ENCODE results near the gene TMEM131L.
A peak's percentile ranks its signal among the peaks of the same experiment; 100 is the strongest.
"Not testable (repeated sequence)": the region's sequence is repeated elsewhere in the genome, so short reads cannot be mapped to it uniquely, and the experiment has no call there.

The TMEM131L gene, protein sequence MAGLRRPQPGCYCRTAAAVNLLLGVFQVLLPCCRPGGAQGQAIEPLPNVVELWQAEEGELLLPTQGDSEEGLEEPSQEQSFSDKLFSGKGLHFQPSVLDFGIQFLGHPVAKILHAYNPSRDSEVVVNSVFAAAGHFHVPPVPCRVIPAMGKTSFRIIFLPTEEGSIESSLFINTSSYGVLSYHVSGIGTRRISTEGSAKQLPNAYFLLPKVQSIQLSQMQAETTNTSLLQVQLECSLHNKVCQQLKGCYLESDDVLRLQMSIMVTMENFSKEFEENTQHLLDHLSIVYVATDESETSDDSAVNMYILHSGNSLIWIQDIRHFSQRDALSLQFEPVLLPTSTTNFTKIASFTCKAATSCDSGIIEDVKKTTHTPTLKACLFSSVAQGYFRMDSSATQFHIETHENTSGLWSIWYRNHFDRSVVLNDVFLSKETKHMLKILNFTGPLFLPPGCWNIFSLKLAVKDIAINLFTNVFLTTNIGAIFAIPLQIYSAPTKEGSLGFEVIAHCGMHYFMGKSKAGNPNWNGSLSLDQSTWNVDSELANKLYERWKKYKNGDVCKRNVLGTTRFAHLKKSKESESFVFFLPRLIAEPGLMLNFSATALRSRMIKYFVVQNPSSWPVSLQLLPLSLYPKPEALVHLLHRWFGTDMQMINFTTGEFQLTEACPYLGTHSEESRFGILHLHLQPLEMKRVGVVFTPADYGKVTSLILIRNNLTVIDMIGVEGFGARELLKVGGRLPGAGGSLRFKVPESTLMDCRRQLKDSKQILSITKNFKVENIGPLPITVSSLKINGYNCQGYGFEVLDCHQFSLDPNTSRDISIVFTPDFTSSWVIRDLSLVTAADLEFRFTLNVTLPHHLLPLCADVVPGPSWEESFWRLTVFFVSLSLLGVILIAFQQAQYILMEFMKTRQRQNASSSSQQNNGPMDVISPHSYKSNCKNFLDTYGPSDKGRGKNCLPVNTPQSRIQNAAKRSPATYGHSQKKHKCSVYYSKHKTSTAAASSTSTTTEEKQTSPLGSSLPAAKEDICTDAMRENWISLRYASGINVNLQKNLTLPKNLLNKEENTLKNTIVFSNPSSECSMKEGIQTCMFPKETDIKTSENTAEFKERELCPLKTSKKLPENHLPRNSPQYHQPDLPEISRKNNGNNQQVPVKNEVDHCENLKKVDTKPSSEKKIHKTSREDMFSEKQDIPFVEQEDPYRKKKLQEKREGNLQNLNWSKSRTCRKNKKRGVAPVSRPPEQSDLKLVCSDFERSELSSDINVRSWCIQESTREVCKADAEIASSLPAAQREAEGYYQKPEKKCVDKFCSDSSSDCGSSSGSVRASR (N-terminal part only)

DNA sequence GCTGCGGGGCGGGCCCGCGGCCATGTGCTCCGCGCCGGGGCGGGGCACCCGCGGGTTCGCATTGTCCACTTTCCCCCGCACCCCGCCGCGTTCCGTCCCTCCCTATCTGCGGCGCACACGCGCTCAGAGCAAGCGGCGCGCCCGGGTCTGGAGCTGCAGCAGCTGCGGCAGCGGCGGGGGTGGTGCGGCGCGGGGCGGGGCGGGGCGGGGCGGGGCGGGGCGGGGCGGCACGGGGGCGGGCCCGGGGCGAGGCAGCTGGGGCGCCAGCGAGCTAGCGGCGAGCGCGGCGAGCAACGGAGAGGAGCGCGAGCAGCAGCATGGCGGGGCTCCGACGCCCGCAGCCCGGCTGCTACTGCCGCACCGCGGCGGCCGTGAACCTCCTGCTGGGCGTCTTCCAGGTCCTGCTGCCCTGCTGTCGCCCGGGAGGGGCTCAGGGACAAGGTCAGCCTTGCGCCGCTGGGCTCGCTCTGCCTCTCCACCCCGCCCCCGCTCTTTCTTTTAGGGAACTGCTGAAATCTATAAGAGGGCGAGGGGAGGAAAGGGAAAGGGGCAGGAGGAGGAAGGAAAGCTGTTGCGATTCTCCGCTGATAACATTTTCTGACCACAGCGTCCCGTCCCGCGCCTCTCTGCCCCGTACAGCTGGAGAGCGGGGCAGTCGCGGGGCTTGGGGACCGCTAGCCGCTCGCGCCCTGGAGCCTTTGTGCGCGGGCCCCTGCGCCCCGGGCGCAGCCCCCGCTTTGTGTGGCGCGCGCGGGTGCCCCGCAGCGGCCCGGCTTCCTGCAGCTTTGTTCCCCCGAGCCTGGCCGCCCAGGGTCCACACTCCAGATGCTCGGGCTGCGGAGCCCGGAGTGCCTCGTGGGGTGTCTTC lies at the start of gene TMEM131L:
Gene TMEM131L (plus strand): TSS at position 280 of the 868 bp plus-strand sequence. CDS start 38 bp downstream, at position 318.
- peak; percentile 59 for DNase-seq

DNA sequence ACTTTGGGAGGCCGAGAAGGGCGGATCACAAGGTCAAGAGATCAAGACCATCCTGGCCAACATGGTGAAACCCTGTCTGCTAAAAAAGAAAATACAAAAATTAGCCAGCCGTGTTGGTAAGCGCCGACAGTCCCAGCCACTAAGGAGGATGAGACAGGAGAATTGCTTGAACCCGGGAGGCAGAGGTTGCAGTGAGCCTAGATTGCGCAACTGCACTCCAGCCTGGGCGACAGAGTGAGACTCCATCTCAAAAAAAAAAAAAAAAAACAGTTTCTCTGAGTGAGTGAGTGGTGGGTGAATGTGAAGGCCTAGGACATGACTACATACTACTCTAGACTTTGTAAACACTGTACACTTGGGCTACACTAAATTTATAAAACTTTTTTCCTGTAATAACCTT lies 49.7 kb upstream of the TMEM131L start:
- not testable (repeated sequence) for DNase-seq

DNA sequence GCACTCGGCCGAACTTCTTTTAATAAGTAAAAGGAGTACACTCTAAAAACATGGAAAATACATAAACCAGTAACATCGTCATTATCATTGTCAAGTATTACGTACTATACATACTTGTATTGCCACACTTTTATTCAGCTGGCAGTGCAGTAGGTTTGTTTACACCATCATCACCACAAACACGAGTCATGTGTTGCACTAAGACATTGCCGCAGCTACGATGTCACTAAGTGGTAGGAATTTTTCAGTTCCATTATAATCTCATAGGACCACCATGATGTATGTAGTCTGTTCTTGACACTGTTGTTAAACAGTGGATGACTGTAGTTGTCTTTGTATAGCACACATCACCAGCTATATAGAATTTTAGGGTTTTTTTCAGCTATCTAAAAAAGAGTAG lies 48.0 kb upstream of the TMEM131L start:
- no peak for DNase-seq

DNA sequence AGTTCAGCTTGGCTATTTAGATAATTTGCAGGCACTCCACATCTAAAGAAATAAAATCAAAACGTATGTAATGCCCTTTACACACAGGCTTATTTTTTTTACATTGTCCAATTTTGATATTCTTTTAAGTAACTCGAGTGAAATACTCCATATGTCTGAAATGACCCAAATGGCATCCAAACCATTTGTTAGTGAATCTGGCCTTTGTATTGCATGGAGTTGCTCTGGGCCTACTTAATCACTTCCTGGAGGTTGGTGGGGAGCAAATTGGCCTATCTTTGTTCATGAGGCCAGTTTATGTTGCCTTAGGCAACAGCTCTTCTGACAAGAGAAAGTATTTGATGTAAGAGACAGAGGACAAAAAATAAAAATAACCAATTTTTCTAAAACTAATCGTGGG lies 47.6 kb upstream of the TMEM131L start:
- DNase-seq, result peak; percentile 49

DNA sequence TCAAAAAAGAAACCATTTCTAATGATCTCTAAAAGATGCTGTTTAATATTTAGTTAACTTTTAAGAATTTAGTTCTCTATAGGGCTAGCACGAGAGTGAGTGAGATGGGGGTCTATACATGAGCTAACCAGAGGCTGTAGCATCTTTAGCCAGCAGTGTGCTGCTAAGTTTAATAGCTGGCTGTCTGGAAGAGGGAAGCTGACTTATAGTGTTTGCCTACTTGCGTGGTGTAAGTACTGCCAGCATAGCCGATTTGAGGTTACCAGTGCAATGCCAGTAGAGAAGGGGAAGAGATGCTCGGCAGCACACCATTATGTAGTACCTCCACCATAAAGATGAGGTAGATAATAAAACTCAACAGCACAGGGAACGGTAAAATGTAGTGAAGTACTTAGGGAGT lies 47.1 kb upstream of the TMEM131L start:
- no peak for DNase-seq

DNA sequence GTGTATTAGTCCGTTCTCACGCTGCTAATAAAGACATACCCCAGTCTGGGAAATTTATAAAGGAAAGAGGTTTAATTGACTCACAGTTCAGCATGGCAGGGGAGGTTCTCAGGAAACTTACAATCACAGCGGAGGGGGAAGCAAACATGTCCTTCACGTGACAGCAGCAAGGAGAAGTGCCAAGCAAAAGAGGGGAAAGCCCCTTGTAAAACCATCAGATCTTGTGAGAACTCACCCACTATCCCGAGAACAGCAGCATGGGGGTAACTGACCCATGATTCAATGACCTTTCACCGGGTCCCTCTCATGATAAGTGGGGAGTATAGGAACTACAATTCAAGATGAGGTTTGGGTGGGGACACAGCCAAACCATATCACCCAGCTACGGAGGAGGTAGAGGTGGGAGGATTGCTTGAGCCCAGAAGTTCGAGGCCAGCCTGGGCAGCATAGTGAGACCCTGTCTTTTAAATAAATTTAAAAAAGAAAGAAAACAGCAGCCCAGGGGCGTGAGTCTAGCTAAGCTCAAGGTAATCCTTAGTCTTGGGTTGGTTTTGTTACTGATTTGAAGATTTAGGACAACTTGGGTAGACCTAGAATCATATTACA lies 46.4 kb upstream of the TMEM131L start:
- no peak for DNase-seq

DNA sequence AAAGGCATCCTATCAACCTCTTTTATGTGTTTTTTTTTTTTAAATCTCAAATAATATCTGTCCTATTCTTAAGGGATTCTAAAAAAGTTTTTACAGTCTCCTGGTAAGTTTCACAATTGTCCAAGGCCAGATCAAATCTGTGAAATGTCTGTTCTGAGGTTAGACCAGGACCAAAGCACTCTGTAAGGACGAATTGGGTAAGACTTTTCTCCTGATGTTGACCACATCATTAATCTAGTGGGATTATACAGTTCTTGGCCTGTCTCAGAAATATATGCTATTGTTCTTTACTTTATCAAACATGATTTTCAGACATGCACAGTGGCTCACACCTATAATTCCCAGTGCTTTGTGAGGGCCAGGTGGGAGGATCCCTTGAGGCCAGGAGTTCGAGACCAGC lies 45.8 kb upstream of the TMEM131L start:
- peak; percentile 58 for DNase-seq

DNA sequence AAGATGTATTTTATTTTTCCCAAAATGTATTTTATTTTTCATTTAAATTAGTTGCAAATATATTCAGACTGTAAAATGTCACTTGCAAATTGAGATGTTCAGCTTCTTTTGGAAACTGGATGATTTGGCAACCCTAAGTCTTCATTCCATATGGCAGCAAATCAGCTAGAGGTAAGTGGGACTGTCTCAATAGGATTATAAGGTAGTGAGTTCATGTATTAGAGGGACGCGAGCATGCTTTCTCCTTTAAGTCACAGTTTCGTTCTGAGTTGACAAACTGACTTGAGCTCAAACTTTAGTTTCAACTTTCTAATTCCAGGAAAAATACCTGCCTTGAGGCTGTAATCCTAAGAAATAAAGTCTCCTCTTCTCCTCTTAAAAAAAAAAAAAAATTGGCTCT lies 44.2 kb upstream of the TMEM131L start:
- no peak for DNase-seq

DNA sequence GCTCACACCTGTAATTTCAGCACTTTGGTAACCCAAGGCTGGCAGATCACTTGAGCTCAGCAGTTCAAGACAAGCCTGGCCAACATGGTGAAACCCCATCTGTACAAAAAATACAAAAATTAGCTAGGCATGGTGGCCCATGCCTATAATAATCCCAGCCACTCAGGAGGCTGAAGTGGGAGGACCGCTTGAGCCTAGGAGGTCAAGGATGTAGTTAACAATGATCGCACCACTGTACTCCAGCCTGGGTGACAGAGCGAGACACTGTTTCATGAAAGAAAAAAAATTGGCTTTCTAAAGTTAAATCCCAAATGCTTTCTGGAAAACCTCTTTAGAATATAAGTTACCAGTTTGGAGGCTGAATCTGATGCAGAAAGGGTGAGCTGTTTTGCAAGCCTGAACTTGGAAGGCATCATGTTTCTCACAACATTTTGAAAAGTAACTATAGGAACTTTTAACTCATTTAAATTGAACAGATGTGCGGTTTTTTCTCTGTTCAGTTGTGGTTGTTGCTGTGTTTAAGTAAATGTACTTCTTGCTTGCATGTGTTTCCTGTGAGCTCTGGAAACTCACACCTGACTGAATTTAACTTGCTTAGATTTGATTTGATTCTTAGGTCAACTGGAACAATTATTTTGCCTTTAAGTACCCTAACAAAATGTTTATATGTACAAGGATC lies 39.8 kb upstream of the TMEM131L start:
- DNase-seq, result no peak

DNA sequence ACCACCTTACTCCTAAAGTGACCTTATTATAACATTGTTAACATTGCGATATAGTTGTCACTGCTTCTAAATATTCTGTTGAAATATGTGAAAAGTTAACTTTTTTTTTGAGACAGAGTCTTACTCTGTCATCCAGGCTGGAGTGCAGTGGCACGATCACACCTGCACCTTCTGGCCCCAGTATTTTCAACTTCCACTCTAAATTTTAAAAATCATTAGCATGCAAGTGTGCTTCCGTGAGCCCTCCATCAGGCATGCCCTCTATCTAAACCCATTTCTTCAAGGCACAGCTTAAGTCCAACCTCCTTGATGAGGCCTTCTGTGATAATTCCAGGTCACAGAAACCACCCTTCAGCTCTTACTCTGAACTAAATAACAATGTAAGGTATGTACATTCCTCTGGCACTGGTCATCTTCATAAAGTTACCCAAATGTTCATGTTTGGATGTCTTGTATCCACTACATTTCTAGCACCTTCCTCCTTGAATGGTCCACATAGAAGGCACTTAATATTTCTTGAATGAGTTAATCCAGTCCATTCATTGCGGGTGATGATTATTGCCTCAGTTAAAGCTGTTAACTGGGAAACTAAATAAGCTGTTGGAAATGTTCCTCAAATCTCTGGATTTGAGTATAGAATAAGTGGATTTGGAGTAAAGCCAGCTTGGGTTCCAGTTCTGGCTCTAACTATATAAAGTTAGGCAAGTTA lies 38.6 kb upstream of the TMEM131L start:
- peak; percentile 87 for DNase-seq

DNA sequence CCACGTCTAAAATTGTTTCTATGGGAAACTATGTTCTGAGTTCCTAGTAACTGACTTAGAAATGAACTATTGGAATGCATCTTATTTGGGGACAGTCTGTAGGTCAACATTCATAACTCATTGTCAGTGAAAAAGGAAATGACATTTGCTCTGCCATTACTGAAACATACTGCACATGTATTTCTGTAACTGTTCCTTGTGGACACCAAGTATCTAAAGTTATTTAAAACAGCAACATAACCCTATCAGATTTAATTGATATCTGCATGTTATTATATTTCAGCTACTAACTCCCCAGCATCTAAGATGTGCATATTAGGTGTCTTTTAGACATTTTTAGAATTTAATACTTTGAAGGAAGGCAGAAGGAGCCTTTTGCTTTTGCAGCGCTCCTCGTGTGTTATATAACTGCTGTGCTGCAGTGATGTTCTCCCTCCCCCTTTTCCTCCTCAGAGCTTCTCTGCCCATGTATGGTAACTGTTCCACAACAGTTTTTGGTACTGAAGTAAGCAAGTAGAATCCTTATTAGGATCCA lies 37.2 kb upstream of the TMEM131L start:
- no peak for DNase-seq

DNA sequence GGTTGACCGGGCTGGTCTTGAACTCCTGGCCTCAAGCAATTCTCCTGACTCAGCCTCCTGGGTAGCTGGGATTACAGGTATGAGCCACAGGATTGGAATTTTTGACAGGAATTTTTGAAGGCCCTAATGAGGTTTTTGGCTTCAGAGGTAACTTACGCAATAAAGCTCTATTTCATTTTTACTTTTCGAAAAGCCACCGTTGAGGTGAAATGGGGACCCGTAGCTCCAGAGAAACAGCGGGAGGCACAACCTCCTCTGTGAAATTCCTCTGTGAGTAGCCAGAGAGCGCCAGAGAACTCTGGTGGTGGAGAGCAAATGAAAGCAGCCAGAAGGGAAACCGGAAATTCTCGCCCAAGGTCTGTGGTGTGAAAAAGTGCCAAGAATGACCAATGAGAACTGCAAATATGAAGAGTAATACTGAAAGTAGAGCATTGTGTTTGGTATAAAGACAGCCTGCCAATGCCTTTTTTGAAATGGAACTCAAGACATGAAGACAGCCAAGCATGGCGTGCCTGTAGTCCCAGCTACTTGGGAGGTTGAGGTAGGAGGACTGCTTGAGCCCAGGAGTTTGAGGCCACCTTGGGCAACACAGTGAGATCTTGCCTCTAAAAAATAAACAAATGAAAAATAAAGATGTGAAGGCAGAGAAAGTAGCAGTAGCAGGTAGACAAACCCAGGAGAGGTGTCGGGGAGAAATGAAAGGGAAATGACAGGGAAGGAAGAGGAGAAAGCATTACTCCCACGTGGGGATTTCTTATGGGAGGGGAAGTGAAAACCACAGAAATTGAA lies 33.0 kb upstream of the TMEM131L start:
- DNase-seq, result peak; percentile 90

DNA sequence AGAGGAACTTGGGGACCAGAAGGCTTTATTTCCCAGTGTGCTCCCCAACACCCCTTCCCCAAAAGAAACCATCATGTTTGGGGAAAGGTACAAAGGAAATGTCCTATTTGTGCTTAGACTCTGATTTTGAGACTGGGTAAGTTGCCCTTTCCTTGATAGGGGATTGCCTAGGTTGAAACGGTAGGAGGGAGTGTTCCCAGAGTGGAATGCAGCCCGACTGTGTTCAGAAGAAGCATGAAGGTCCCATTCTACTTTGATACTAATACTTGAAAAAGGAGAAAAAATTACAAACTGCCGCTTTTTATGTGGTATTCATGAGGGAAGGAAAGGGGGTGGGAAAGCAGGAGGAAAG lies 32.4 kb upstream of the TMEM131L start:
- no peak for DNase-seq

DNA sequence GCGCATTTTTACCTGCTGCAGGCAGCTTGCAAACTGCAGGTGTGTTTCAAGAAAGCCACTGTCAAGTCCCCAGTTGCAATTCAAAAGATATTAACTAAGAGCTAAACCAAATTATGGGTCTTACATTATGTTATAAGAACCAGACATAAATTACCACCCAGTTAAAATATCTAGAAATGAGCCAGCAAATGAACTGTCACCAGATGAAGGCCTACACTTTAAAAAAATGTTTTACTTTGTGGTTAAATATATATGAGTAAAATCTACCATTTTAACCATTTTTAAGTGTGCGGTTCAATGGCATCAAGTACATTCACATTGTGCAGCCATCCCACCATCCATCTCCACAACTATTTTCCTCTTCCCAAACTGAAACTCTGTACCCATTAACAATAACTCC lies 32.0 kb upstream of the TMEM131L start:
- no peak for DNase-seq

DNA sequence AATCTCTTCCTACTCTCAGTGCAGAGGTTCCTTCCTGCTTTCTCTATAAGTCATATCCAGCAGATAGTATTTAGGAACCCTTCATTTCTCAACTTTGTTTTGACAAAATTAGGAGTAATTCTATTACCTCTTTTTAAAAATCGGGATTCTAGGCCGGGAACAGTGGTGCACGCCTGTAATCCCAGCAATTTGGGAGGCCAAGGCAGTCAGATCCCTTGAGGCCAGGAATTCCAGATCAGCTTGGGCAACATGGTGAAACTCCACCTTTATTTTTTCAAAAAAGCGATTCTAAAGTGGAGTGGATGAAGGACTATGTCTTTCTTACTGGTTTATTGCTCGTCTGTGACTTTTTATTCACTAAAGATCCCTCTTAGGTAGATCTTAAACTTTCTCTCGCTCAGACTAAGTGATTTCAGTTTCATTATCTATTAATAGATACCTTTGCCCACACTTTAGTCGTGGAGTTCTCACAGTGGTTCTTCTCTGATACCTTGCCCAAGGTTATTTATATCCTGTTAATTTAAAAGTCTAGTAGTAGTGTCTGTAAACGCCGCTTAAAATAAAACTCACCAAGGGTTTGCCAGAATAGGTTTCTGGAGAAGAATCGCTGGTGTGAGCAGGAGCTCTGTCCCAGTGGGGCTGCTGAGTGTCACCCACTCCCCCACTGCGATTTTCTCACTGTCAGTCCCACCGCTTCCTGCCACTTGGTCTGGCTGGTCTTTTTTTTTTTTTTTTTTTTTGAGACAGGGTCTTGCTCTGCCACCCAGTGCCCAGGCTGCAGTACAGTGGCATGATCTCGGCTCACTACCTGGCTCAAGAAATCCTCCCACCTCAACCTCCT lies 27.0 kb upstream of the TMEM131L start:
- DNase-seq, result no peak

DNA sequence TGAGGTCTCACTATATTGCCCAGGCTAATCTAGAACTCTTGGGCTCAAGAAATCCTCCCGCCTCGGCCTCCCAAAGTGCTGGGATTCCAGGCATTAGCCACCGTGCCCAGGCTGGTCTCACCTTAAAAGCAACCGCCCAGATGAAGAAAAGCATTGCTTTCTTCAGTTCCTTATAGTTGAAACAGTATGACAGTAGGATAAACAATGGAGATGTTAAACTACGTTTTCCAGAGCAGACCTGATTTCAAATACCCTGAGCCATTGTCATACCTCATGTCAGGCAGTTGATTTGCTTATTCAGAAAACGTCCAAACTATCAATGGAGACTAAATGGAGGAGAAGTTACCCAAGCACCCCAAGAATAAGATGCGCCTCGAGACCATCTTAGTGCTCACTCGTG lies 26.3 kb upstream of the TMEM131L start:
- no peak for DNase-seq

DNA sequence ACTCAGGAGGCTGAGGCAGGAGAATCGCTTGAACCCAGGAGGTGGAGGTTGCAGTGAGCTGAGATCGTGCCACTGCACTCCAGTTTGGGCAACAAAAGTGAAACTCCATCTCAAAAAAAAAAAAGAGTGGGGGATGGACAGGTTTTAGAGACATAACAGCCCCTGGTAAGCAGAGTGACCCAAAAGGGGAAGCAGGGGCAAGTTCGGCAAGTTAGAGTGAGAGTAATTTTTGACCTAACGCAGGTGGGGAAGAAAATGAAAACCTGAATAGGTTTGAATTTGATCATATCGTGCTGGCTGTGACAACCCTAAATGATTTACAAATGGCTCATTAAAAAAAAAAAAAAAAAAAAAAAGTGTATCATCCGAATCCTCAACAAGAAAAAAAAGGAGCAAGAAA lies 25.7 kb upstream of the TMEM131L start:
- no peak for DNase-seq

DNA sequence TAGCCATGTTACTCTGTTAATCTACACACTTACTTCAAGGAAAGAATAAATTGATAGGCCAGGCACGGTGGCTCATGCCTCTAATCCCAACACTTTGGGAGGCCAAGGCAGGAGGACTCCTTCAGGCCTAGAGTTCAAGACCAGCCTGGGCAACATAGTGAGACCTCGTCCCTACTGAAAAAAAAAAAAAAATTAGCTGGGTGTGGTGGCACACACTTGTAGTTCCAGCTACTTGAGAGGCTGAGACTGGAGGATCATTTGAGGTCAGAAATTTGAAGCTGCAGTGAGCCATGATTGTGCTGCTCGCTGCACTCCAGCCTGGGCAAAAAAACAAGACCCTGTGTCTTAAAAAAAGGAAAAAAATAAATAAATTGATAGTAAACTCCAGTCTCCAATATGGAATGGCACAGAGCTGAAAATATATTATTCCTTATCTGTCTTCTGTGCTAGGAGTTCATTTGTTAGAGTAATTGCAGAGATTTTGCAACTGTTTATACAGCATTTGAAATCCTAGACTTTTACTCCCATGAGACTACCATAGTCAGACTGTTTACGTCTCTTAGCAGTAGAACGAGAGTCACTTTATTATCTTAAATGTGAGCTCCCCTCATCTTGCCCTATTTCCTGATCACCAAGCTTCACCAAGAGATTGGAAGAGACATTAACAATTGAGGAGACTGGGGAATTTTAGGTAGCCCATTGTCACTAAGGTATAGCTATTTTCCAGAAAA lies 18.8 kb upstream of the TMEM131L start:
- peak; percentile 60 for DNase-seq

All from fibroblast of upper back skin (primary cell).